Measurements from ENCODE around the gene DUSP3. TPM values are rescaled to one million over a fixed set of nuclear protein-coding genes. Genes with fewer than 3 reads are reported as not detected.

DUSP3 gene
- total and polyA plus RNA-seq, 2 of the 13 experiments (the other 11 are each of a cell fraction or from before 2014, with no cell fraction given), result 60.0 to 71.5 TPM

DNA sequence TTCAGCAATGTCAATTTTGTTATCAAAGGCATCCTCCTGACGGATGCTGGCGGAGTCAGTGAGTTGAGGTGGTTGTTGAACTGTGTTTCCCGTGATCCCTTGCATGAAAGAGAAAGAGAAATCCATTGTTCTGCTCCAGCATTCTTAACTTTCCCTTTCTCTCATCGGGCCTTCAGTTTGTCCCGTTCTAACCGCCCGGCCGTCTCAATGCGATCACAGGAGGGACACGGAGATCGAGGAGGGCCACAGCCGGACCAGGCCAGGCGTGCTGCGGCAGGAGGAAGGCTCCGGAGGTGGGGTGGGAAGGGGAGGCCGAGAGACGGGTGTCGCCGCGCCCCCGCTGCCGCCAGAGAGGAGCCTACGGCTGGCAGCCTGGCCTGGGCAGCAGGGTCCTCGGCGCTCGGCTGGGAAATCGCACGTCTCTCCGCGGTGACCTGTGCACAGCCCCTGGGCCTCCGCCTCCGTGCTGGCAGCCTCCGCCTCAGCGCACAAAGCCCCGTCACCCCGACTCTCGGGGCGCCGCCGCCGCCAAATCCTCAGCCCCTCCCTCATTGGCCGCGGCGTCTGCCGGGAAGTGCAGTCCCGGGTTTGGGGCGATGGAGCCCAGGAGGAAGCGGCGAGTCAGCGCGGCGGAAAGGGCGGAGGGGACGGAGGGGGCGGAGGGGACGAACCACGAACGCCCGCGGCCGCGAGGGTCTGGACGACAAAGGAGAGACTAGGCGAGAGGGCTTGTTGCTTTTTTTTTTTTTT lies 58.3 kb downstream of the DUSP3 start (continued):
- TF ChIP-seq, protein P1, sequence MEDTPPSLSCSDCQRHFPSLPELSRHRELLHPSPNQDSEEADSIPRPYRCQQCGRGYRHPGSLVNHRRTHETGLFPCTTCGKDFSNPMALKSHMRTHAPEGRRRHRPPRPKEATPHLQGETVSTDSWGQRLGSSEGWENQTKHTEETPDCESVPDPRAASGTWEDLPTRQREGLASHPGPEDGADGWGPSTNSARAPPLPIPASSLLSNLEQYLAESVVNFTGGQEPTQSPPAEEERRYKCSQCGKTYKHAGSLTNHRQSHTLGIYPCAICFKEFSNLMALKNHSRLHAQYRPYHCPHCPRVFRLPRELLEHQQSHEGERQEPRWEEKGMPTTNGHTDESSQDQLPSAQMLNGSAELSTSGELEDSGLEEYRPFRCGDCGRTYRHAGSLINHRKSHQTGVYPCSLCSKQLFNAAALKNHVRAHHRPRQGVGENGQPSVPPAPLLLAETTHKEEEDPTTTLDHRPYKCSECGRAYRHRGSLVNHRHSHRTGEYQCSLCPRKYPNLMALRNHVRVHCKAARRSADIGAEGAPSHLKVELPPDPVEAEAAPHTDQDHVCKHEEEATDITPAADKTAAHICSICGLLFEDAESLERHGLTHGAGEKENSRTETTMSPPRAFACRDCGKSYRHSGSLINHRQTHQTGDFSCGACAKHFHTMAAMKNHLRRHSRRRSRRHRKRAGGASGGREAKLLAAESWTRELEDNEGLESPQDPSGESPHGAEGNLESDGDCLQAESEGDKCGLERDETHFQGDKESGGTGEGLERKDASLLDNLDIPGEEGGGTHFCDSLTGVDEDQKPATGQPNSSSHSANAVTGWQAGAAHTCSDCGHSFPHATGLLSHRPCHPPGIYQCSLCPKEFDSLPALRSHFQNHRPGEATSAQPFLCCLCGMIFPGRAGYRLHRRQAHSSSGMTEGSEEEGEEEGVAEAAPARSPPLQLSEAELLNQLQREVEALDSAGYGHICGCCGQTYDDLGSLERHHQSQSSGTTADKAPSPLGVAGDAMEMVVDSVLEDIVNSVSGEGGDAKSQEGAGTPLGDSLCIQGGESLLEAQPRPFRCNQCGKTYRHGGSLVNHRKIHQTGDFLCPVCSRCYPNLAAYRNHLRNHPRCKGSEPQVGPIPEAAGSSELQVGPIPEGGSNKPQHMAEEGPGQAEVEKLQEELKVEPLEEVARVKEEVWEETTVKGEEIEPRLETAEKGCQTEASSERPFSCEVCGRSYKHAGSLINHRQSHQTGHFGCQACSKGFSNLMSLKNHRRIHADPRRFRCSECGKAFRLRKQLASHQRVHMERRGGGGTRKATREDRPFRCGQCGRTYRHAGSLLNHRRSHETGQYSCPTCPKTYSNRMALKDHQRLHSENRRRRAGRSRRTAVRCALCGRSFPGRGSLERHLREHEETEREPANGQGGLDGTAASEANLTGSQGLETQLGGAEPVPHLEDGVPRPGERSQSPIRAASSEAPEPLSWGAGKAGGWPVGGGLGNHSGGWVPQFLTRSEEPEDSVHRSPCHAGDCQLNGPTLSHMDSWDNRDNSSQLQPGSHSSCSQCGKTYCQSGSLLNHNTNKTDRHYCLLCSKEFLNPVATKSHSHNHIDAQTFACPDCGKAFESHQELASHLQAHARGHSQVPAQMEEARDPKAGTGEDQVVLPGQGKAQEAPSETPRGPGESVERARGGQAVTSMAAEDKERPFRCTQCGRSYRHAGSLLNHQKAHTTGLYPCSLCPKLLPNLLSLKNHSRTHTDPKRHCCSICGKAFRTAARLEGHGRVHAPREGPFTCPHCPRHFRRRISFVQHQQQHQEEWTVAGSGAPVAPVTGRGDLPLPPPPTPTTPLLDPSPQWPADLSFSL (CRISPR knock-in tag; IDR thresholded peaks at IDR 0.05), result no peak
- TF ChIP-seq LCORL (IDR thresholded peaks at IDR 0.05) (no peak), LCORL (CRISPR knock-in tag; IDR thresholded peaks at IDR 0.05) (peak; percentile 87), ZNF260 (CRISPR knock-in tag; IDR thresholded peaks at IDR 0.05; ENCODE audit: borderline replicate concordance, low read depth) (no peak), REXO4 (CRISPR knock-in tag; IDR thresholded peaks at IDR 0.05; ENCODE audit: borderline replicate concordance) (no peak), ZNF44 (CRISPR knock-in tag; IDR thresholded peaks at IDR 0.05) (0 out of 2 replicates have a peak, but pooled peaks have one; percentile 65), PAX8 (CRISPR knock-in tag; IDR thresholded peaks at IDR 0.05; ENCODE audit: borderline replicate concordance) (no peak; the same call in 1 of the 2 replicates)
- TF ChIP-seq, protein P2, sequence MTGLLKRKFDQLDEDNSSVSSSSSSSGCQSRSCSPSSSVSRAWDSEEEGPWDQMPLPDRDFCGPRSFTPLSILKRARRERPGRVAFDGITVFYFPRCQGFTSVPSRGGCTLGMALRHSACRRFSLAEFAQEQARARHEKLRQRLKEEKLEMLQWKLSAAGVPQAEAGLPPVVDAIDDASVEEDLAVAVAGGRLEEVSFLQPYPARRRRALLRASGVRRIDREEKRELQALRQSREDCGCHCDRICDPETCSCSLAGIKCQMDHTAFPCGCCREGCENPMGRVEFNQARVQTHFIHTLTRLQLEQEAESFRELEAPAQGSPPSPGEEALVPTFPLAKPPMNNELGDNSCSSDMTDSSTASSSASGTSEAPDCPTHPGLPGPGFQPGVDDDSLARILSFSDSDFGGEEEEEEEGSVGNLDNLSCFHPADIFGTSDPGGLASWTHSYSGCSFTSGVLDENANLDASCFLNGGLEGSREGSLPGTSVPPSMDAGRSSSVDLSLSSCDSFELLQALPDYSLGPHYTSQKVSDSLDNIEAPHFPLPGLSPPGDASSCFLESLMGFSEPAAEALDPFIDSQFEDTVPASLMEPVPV (CRISPR knock-in tag; IDR thresholded peaks at IDR 0.05), result peak; percentile 28; the same call in 1 of the 2 replicates
- TF ChIP-seq, protein P3, sequence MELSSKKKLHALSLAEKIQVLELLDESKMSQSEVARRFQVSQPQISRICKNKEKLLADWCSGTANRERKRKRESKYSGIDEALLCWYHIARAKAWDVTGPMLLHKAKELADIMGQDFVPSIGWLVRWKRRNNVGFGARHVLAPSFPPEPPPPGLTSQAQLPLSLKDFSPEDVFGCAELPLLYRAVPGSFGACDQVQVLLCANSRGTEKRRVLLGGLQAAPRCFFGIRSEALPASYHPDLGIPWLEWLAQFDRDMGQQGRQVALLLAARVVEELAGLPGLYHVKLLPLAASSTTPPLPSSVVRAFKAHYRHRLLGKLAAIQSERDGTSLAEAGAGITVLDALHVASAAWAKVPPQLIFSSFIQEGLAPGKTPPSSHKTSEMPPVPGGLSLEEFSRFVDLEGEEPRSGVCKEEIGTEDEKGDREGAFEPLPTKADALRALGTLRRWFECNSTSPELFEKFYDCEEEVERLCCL (CRISPR knock-in tag; IDR thresholded peaks at IDR 0.05; ENCODE audit: borderline replicate concordance), result no peak
- TF ChIP-seq, protein P4, sequence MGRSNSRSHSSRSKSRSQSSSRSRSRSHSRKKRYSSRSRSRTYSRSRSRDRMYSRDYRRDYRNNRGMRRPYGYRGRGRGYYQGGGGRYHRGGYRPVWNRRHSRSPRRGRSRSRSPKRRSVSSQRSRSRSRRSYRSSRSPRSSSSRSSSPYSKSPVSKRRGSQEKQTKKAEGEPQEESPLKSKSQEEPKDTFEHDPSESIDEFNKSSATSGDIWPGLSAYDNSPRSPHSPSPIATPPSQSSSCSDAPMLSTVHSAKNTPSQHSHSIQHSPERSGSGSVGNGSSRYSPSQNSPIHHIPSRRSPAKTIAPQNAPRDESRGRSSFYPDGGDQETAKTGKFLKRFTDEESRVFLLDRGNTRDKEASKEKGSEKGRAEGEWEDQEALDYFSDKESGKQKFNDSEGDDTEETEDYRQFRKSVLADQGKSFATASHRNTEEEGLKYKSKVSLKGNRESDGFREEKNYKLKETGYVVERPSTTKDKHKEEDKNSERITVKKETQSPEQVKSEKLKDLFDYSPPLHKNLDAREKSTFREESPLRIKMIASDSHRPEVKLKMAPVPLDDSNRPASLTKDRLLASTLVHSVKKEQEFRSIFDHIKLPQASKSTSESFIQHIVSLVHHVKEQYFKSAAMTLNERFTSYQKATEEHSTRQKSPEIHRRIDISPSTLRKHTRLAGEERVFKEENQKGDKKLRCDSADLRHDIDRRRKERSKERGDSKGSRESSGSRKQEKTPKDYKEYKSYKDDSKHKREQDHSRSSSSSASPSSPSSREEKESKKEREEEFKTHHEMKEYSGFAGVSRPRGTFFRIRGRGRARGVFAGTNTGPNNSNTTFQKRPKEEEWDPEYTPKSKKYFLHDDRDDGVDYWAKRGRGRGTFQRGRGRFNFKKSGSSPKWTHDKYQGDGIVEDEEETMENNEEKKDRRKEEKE (IDR thresholded peaks at IDR 0.05), result no peak
- TF ChIP-seq, protein P5, sequence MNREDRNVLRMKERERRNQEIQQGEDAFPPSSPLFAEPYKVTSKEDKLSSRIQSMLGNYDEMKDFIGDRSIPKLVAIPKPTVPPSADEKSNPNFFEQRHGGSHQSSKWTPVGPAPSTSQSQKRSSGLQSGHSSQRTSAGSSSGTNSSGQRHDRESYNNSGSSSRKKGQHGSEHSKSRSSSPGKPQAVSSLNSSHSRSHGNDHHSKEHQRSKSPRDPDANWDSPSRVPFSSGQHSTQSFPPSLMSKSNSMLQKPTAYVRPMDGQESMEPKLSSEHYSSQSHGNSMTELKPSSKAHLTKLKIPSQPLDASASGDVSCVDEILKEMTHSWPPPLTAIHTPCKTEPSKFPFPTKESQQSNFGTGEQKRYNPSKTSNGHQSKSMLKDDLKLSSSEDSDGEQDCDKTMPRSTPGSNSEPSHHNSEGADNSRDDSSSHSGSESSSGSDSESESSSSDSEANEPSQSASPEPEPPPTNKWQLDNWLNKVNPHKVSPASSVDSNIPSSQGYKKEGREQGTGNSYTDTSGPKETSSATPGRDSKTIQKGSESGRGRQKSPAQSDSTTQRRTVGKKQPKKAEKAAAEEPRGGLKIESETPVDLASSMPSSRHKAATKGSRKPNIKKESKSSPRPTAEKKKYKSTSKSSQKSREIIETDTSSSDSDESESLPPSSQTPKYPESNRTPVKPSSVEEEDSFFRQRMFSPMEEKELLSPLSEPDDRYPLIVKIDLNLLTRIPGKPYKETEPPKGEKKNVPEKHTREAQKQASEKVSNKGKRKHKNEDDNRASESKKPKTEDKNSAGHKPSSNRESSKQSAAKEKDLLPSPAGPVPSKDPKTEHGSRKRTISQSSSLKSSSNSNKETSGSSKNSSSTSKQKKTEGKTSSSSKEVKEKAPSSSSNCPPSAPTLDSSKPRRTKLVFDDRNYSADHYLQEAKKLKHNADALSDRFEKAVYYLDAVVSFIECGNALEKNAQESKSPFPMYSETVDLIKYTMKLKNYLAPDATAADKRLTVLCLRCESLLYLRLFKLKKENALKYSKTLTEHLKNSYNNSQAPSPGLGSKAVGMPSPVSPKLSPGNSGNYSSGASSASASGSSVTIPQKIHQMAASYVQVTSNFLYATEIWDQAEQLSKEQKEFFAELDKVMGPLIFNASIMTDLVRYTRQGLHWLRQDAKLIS (CRISPR knock-in tag; IDR thresholded peaks at IDR 0.05), result no peak
